Measurements from ENCODE around the gene HDAC4.

Gene HDAC4

GRCh38 chr2:239061824-239062570, 338.8 kb downstream of the HDAC4 start:
- DNase-seq (ENCODE audit: low spot score), result peak; percentile 17

- no peak for DNase-seq (ENCODE audit: low spot score)
These were observed 339.6 kb downstream of the HDAC4 start for GRCh38 chr2:239061121-239061666.

- no peak for DNase-seq (ENCODE audit: low spot score)
These were observed 340.1 kb downstream of the HDAC4 start for GRCh38 chr2:239060676-239061075.

GRCh38 chr2:239059854-239060253, 341.0 kb downstream of the HDAC4 start:
- DNase-seq (ENCODE audit: low spot score), result no peak

- DNase-seq (ENCODE audit: low spot score), result no peak
These were observed 342.1 kb downstream of the HDAC4 start for GRCh38 chr2:239058766-239059165.

- DNase-seq (ENCODE audit: low spot score), result no peak
These were observed 343.3 kb downstream of the HDAC4 start for GRCh38 chr2:239057533-239057932.

- DNase-seq (ENCODE audit: low spot score), result no peak
These were observed 344.2 kb downstream of the HDAC4 start for GRCh38 chr2:239056611-239057010.

GRCh38 chr2:239055756-239056493, 344.9 kb downstream of the HDAC4 start:
- no peak for DNase-seq (ENCODE audit: low spot score)

- DNase-seq (ENCODE audit: low spot score), result no peak
These were observed 345.9 kb downstream of the HDAC4 start for GRCh38 chr2:239054921-239055320.

GRCh38 chr2:239053801-239054503, 346.9 kb downstream of the HDAC4 start:
- no peak for DNase-seq (ENCODE audit: low spot score)

- DNase-seq (ENCODE audit: low spot score), result no peak
These were observed 347.8 kb downstream of the HDAC4 start for GRCh38 chr2:239052798-239053665.

- no peak for DNase-seq (ENCODE audit: low spot score)
These were observed 348.9 kb downstream of the HDAC4 start for GRCh38 chr2:239051891-239052445.

GRCh38 chr2:239050252-239050649, 350.6 kb downstream of the HDAC4 start:
- DNase-seq (ENCODE audit: low spot score), result no peak

- DNase-seq (ENCODE audit: low spot score), result no peak
These were observed 351.2 kb downstream of the HDAC4 start for GRCh38 chr2:239049421-239050251.

GRCh38 chr2:239048736-239049135, 352.1 kb downstream of the HDAC4 start:
- no peak for DNase-seq (ENCODE audit: low spot score)

GRCh38 chr2:239047861-239048260, 353.0 kb downstream of the HDAC4 start:
- DNase-seq (ENCODE audit: low spot score), result no peak

- no peak for DNase-seq (ENCODE audit: low spot score)
These were observed 353.4 kb downstream of the HDAC4 start for GRCh38 chr2:239047420-239047819.

- no peak for DNase-seq (ENCODE audit: low spot score)
These were observed 354.0 kb downstream of the HDAC4 start for GRCh38 chr2:239046822-239047221.

GRCh38 chr2:239044336-239044735, 356.5 kb downstream of the HDAC4 start:
- no peak for DNase-seq (ENCODE audit: low spot score)

GRCh38 chr2:239043326-239043725, 357.5 kb downstream of the HDAC4 start:
- no peak for DNase-seq (ENCODE audit: low spot score)
